ENCODE measurements around the gene PNPLA5.

DNA sequence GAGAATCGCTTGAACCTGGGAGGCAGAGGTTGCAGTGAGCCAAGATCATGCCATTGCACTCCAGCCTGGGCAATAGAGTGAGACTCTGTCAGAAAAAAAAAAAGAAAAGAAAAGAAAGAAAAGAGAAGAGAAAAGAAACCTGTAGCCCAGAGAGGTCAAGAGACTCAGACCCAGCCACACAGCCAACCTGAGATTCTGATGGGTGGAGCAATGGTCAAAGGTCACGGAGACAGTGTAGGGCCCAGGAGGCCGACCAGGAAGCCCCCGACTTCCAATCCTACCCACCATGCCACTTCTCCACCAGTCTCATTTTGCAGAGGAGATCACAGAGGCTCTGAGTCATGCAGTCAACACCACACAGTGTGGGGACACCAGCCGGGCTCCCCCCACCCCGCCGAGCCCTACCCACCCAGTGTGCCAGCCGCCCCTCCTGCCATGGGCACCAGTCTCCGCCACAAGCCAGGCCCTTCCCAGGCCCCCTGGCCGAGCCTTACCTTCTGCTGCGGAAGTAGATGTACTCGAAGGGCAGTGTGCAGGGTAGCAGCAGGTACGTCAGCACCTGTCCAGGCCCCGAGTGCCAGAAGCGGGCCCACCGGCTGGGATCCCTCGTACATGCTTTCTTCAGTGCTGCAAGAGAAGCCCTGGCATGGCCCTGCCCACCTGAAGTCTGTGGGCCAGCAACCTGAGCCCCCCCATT is 7.9 kb downstream of the PNPLA5 start:
- TF ChIP-seq FOXA1 (IDR thresholded peaks at IDR 0.05): no peak
- TF ChIP-seq FOXK2 (IDR thresholded peaks at IDR 0.05): no peak
- TF ChIP-seq BHLHE40 (IDR thresholded peaks at IDR 0.05; ENCODE audit: borderline replicate concordance): no peak
- no peak for TF ChIP-seq L3MBTL2 (conservative IDR thresholded peaks at IDR 0.05)
- no peak for TF ChIP-seq TARDBP (IDR thresholded peaks at IDR 0.05)
- TF ChIP-seq SP1 (IDR thresholded peaks at IDR 0.05): no peak
- TF ChIP-seq SUZ12 (IDR thresholded peaks at IDR 0.05): no peak
- no peak for TF ChIP-seq HDGF (IDR thresholded peaks at IDR 0.05; ENCODE audit: borderline replicate concordance)
- TF ChIP-seq ELF4 (IDR thresholded peaks at IDR 0.05): no peak
- TF ChIP-seq ARNT (IDR thresholded peaks at IDR 0.05): no peak
- TF ChIP-seq LEF1 (IDR thresholded peaks at IDR 0.05; ENCODE audit: borderline replicate concordance): no peak
- no peak for TF ChIP-seq ZNF384 (IDR thresholded peaks at IDR 0.05)
